Central memory CD8-positive, alpha-beta T cell (primary cell): ENCODE measurements around the gene RGS7.

Experiments used
- ATAC-seq: fragments of 150-1000 bp; cut with Tn5 transposase; replicated peaks from 2 replicates; pipeline ENCODE4 v1.10.0; 2022; ENCODE audit warnings: mild to moderate bottlenecking, moderate FRiP score, moderate number of reproducible peaks; ENCODE audit not compliant: poor library complexity, severe bottlenecking; ENCODE audit errors: extremely low read depth
- DNase-seq, 2 donors: peaks; one replicate each; pipeline ENCODE4 v3.0.0; 2021; ENCODE audit warnings: low spot score in 2 of 2
- H3K27ac Mint-ChIP-seq: one replicate; pipeline ENCODE4 v1.8.0; 2022; ENCODE audit warnings: low read depth, mild to moderate bottlenecking, moderate library complexity, mixed read lengths
- H3K27me3 Mint-ChIP-seq: one replicate; pipeline ENCODE4 v1.8.0; 2022; ENCODE audit warnings: mixed read lengths
- H3K36me3 Mint-ChIP-seq: one replicate; pipeline ENCODE4 v1.8.0; 2022; ENCODE audit warnings: mild to moderate bottlenecking, moderate library complexity, mixed read lengths; ENCODE audit not compliant: insufficient read depth
- H3K4me1 Mint-ChIP-seq: one replicate; pipeline ENCODE4 v1.8.0; 2022; ENCODE audit warnings: mixed read lengths
- H3K4me3 Mint-ChIP-seq: one replicate; pipeline ENCODE4 v1.8.0; 2022; ENCODE audit warnings: mild to moderate bottlenecking, moderate library complexity, mixed read lengths
- H3K9me3 Mint-ChIP-seq: one replicate; pipeline ENCODE4 v1.8.0; 2022; ENCODE audit warnings: mixed read lengths

RGS7 gene

GRCh38 chr1:240734001-240734400 is 623.0 kb downstream of the RGS7 start:
- Mint-ChIP-seq H3K4me1 (no peaks in the 10 kb centered on the region), H3K27me3 (no peaks in the 10 kb centered on the region), H3K4me3 (no peak overlapping the region), H3K27ac (no peak overlapping the region), H3K9me3 (no peaks in the 10 kb centered on the region), H3K36me3 (no peaks in the 10 kb centered on the region)
- DNase-seq (no peak), ATAC-seq (no peak)

- Mint-ChIP-seq H3K9me3 (no peaks in the 10 kb centered on the region), H3K4me1 (no peaks in the 10 kb centered on the region), H3K27ac (no peak overlapping the region), H3K27me3 (no peaks in the 10 kb centered on the region), H3K4me3 (no peak overlapping the region), H3K36me3 (no peaks in the 10 kb centered on the region)
- no peak for DNase-seq
- ATAC-seq: no peak
Observed at GRCh38 chr1:240732390-240732789, 624.6 kb downstream of the RGS7 start.
